ENCODE results near the gene SPTLC1.
"Not testable (repeated sequence)": the region's sequence is repeated elsewhere in the genome, so short reads cannot be mapped to it uniquely, and the experiment has no call there.

Gene SPTLC1

DNA sequence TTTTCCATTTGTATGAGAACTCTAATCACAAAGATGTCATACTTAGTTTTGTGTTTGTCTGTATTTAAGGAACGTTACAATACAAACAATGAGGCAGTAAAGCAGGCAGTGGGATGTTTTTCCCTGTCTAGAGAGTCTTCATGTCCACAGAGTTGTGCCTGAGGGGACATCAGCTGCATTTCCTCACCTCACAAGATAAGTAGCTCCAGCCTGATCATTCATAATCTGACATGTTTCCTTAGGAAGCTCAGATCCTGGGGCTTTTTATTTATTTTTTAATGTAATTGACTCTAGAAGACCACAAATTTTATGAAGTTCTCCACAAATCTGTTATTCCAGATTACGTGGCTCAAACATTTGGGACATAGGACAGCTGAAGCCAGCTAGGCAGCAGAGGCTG lies 78.5 kb downstream of the SPTLC1 start:
- Histone ChIP-seq H3K27me3 (ENCODE audit: control insufficient read depth, insufficient read depth, low read length) (no peaks in the 10 kb centered on the region), H3K4me3 (ENCODE audit: low read depth, low read length) (no peak overlapping the region), H3K9me3 (ENCODE audit: control insufficient read depth, insufficient read depth, low read length) (no peaks in the 10 kb centered on the region), H3K36me3 (ENCODE audit: control insufficient read depth, insufficient read depth, low read length) (peaks cover 31% of the 10 kb centered on the region), H3K4me1 (ENCODE audit: control insufficient read depth, insufficient read depth, low read length) (no peaks in the 10 kb centered on the region), H3K9ac (ENCODE audit: low read depth, low read length) (no peak overlapping the region)

DNA sequence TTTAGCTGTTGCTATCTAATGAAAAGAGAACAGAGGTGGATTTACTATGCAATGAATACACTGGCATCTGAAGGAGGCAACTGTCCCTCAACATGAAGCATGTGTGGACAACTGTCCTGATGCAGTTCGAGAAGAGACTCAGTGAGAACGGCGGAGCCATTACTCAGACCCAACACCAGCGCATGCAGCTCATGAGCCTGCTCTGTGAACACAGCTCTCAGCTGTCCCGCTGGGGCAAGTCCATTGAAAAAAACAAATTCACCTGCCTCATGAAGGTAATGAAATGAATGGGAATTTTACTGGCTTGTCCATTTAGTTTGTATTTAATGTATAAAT lies 78.8 kb downstream of the SPTLC1 start:
- H3K36me3 ChIP-seq (ENCODE audit: control insufficient read depth, insufficient read depth, low read length) = peaks cover 31% of the 10 kb centered on the region
- no peaks in the 10 kb centered on the region for H3K27me3 ChIP-seq (ENCODE audit: control insufficient read depth, insufficient read depth, low read length)
- no peak overlapping the region for H3K4me3 ChIP-seq (ENCODE audit: low read depth, low read length)
- no peaks in the 10 kb centered on the region for H3K4me1 ChIP-seq (ENCODE audit: control insufficient read depth, insufficient read depth, low read length)
- no peak overlapping the region for H3K9ac ChIP-seq (ENCODE audit: low read depth, low read length)
- no peaks in the 10 kb centered on the region for H3K9me3 ChIP-seq (ENCODE audit: control insufficient read depth, insufficient read depth, low read length)

DNA sequence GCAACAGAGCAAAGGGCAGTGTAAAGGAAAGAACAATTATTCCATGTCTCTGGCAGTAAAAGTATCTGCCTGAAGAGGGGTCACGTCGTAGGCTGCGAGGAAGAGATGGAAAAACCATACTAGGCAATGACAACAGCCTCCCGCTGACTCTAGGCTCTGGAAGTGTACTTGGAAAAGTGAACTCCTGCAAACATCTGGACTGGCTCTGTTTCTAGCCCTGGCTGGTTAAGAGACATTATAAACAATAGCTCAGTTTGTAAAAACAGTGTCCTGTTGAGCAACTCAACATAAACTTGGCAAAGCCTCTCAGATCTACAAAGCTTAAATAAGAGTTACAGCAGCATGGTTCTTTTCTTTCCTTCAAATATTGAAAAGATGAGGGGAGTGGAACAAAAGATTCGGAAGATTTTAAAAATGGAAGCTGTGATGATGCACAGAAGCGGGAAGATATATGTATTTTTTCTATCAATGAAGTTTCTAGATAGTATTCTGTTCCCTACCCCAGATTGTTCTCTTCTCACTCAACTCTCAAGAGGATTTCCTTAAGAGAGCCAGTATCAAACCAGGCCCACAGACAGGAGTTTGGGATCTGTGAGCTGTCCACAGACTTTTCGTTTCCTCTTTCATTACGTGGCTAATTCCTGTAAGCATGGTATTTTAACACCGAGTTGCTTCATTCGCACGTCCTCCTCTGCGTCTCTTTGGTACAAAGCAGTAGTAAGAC lies 79.4 kb downstream of the SPTLC1 start:
- H3K9me3 ChIP-seq (ENCODE audit: control insufficient read depth, insufficient read depth, low read length) = no peaks in the 10 kb centered on the region
- H3K36me3 ChIP-seq (ENCODE audit: control insufficient read depth, insufficient read depth, low read length) = peaks cover 31% of the 10 kb centered on the region
- no peaks in the 10 kb centered on the region for H3K4me1 ChIP-seq (ENCODE audit: control insufficient read depth, insufficient read depth, low read length)
- H3K27me3 ChIP-seq (ENCODE audit: control insufficient read depth, insufficient read depth, low read length) = no peaks in the 10 kb centered on the region
- H3K9ac ChIP-seq (ENCODE audit: low read depth, low read length) = no peak overlapping the region
- H3K4me3 ChIP-seq (ENCODE audit: low read depth, low read length) = no peak overlapping the region

DNA sequence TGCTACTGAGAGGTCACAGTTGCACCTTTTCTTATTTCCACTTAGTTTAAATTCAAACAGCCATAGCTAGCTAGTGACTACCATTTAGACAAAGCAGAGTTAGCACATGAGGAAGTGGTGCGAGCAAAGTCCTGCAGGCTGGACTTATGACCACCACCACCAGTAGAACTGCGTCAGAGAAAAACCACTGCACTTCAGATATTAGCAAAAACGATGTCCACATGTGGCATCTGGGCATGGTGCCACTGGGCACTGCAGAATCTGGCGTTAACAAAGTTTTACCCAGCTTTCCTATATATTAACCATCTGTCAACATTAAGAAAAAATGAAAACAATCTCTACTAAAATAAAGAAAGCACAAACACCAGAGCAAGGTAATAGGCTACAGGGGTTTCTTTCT lies 80.1 kb downstream of the SPTLC1 start:
- H3K4me1 ChIP-seq (ENCODE audit: control insufficient read depth, insufficient read depth, low read length) = no peaks in the 10 kb centered on the region
- H3K27me3 ChIP-seq (ENCODE audit: control insufficient read depth, insufficient read depth, low read length) = no peaks in the 10 kb centered on the region
- no peaks in the 10 kb centered on the region for H3K9me3 ChIP-seq (ENCODE audit: control insufficient read depth, insufficient read depth, low read length)
- no peak overlapping the region for H3K4me3 ChIP-seq (ENCODE audit: low read depth, low read length)
- no peak overlapping the region for H3K9ac ChIP-seq (ENCODE audit: low read depth, low read length)
- peaks cover 31% of the 10 kb centered on the region for H3K36me3 ChIP-seq (ENCODE audit: control insufficient read depth, insufficient read depth, low read length)

DNA sequence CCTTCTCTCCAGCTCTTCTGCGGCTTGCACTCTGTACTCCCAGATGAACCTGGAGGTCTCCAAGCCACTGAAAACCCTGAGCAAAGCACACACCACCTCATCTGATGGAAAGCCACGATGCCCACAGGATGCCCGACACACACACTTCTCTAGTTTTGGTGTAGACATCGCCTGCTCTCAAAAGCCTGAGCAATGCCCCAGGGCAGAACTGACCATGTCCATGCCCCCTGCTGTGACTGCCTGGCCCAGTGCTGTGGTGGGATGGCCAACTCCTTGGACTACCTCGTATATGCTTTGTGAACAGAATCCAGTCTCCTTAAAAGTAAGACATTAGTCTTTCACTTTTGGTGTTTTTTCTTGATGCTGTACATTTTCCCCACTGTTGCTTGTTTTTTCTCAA lies 81.2 kb downstream of the SPTLC1 start:
- H3K27me3 ChIP-seq (ENCODE audit: control insufficient read depth, insufficient read depth, low read length) = no peaks in the 10 kb centered on the region
- H3K9ac ChIP-seq (ENCODE audit: low read depth, low read length) = no peak overlapping the region
- peaks cover 31% of the 10 kb centered on the region for H3K36me3 ChIP-seq (ENCODE audit: control insufficient read depth, insufficient read depth, low read length)

DNA sequence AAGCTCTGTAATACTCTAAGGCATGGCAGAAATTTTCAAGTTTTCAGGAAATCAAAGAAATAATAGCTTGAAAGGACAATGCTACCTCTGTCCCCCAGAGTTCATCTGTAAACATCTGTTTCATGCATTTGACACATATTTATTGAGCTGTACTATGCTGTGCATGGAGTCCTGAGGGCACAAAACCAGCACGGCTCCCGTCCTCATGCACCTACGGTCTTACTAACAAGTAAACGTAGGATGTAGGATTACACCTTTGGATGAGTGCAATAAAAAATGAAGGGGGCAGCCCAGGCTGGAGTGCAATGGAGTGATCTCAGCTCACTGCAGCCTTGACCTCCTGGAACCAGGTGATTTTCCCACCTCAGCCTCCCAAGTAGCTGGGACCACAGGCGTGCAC lies 81.9 kb downstream of the SPTLC1 start:
- peaks cover 31% of the 10 kb centered on the region for H3K36me3 ChIP-seq (ENCODE audit: control insufficient read depth, insufficient read depth, low read length)
- H3K9me3 ChIP-seq (ENCODE audit: control insufficient read depth, insufficient read depth, low read length) = no peaks in the 10 kb centered on the region
- no peak overlapping the region for H3K9ac ChIP-seq (ENCODE audit: low read depth, low read length)
- no peak overlapping the region for H3K4me3 ChIP-seq (ENCODE audit: low read depth, low read length)
- no peaks in the 10 kb centered on the region for H3K27me3 ChIP-seq (ENCODE audit: control insufficient read depth, insufficient read depth, low read length)
- H3K4me1 ChIP-seq (ENCODE audit: control insufficient read depth, insufficient read depth, low read length) = no peaks in the 10 kb centered on the region

More for the DNA sequence above, 81.2 kb downstream of the SPTLC1 start:
- no peaks in the 10 kb centered on the region for H3K4me1 ChIP-seq (ENCODE audit: control insufficient read depth, insufficient read depth, low read length)
- no peaks in the 10 kb centered on the region for H3K9me3 ChIP-seq (ENCODE audit: control insufficient read depth, insufficient read depth, low read length)
- H3K4me3 ChIP-seq (ENCODE audit: low read depth, low read length) = no peak overlapping the region

DNA sequence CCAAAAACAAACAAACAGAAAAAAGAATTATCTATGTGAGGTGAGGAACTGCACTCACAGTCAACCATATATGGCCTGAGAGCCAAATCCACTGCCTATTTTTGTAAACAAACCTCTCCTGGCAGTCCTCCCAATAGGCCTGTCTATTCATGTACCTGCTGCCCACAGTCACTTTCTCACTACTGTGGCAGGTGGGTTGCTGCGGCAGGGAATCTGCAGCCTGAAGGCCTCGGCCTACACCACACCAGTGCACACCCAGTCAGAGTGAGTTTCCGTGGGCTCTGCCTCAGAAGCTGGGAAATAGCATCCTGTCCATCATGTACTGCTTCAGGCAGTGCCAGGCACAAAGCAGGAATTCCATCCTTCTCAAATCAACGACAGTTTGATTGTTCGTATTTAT lies 82.3 kb downstream of the SPTLC1 start:
- Histone ChIP-seq H3K9ac (ENCODE audit: low read depth, low read length) (no peak overlapping the region), H3K4me1 (ENCODE audit: control insufficient read depth, insufficient read depth, low read length) (no peaks in the 10 kb centered on the region), H3K4me3 (ENCODE audit: low read depth, low read length) (no peak overlapping the region), H3K9me3 (ENCODE audit: control insufficient read depth, insufficient read depth, low read length) (no peaks in the 10 kb centered on the region), H3K36me3 (ENCODE audit: control insufficient read depth, insufficient read depth, low read length) (peaks cover 28% of the 10 kb centered on the region), H3K27me3 (ENCODE audit: control insufficient read depth, insufficient read depth, low read length) (no peaks in the 10 kb centered on the region)

DNA sequence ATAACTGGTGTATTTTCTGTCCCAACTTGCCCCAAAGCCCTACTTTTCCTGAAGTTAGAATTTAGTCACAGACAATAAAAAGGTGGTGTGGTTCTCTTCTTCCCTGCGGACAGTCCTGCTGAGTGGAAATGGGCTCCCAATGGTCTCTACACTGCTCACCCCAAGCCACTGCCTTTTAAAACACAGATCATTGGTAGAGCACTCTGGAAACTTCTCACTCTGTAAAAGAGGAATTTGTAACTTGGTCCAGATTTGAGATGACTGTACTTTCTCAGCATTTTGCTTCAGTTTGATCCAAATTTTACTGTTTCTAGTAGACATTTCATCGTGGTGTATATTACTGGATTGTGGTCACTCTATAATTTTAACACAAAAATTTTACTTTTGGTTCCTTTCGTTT lies 84.8 kb downstream of the SPTLC1 start:
- Histone ChIP-seq H3K9me3 (ENCODE audit: control insufficient read depth, insufficient read depth, low read length) (no peaks in the 10 kb centered on the region), H3K9ac (ENCODE audit: low read depth, low read length) (no peak overlapping the region), H3K27me3 (ENCODE audit: control insufficient read depth, insufficient read depth, low read length) (no peaks in the 10 kb centered on the region), H3K4me1 (ENCODE audit: control insufficient read depth, insufficient read depth, low read length) (no peaks in the 10 kb centered on the region), H3K4me3 (ENCODE audit: low read depth, low read length) (no peak overlapping the region), H3K36me3 (ENCODE audit: control insufficient read depth, insufficient read depth, low read length) (peaks cover 19% of the 10 kb centered on the region)

DNA sequence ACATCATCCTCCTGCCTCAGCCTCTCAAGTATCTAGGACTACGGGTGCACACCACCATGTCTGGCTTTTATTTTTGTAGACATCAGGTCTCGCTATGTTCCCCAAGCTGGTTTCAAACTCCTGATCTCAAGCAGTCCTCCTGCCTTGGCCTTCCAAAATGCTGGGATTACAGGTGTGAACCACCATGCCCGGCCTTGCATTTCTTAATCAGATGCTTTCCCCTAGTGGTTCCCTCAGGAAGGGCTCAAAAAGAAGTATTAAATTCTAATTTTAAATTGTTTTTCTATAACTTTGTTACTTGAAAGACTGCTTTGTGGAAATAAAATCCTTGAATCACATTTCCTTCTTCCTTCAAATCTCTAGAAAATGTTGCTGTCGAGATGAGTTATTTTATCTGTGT lies 85.7 kb downstream of the SPTLC1 start:
- Histone ChIP-seq H3K4me1 (ENCODE audit: control insufficient read depth, insufficient read depth, low read length) (no peaks in the 10 kb centered on the region), H3K36me3 (ENCODE audit: control insufficient read depth, insufficient read depth, low read length) (peaks cover 12% of the 10 kb centered on the region), H3K9me3 (ENCODE audit: control insufficient read depth, insufficient read depth, low read length) (no peaks in the 10 kb centered on the region), H3K4me3 (ENCODE audit: low read depth, low read length) (no peak overlapping the region), H3K27me3 (ENCODE audit: control insufficient read depth, insufficient read depth, low read length) (no peaks in the 10 kb centered on the region), H3K9ac (ENCODE audit: low read depth, low read length) (no peak overlapping the region)

DNA sequence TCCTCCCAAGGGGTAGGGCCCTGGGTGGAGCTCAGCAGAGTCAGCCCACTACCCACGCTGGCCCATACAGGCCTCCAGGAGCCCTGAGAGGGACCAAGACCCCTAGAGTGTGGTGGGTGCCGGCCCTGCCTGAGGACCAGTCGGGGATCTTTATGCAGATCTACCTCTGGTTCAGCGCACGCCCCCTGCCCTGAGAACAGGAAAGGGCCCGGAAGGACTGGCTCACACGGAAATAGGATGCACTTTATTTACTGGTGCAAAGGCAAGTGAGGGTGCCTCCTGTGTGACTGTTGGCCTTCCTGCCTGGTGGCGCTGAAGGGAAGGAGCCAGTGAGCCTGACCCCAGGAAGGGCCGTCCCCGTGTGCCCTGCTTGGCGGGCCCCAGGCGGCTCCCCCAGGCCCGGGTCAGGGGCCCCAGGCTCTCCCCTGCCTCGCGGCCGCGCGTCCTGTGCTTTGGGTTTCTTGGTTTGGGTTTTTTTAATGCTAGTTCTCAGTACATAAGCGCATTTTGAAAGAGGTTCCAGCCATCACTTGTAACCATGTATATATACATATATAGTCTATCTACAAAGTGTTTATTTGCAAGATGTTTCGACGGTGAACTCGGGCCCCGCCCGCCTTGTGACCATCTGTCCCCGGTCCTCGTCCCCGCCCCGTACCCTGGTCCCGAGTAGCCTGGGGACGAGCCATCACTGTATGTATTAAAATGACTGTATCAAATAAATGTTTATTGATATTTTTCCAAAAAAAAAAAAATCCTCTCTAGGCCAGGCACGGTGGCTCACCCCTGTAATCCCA lies 88.8 kb downstream of the SPTLC1 start:
- no peaks in the 10 kb centered on the region for H3K36me3 ChIP-seq (ENCODE audit: control insufficient read depth, insufficient read depth, low read length)
- no peak overlapping the region for H3K9ac ChIP-seq (ENCODE audit: low read depth, low read length)
- no peak overlapping the region for H3K4me3 ChIP-seq (ENCODE audit: low read depth, low read length)
- H3K4me1 ChIP-seq (ENCODE audit: control insufficient read depth, insufficient read depth, low read length) = no peaks in the 10 kb centered on the region
- no peaks in the 10 kb centered on the region for H3K9me3 ChIP-seq (ENCODE audit: control insufficient read depth, insufficient read depth, low read length)
- H3K27me3 ChIP-seq (ENCODE audit: control insufficient read depth, insufficient read depth, low read length) = no peaks in the 10 kb centered on the region

DNA sequence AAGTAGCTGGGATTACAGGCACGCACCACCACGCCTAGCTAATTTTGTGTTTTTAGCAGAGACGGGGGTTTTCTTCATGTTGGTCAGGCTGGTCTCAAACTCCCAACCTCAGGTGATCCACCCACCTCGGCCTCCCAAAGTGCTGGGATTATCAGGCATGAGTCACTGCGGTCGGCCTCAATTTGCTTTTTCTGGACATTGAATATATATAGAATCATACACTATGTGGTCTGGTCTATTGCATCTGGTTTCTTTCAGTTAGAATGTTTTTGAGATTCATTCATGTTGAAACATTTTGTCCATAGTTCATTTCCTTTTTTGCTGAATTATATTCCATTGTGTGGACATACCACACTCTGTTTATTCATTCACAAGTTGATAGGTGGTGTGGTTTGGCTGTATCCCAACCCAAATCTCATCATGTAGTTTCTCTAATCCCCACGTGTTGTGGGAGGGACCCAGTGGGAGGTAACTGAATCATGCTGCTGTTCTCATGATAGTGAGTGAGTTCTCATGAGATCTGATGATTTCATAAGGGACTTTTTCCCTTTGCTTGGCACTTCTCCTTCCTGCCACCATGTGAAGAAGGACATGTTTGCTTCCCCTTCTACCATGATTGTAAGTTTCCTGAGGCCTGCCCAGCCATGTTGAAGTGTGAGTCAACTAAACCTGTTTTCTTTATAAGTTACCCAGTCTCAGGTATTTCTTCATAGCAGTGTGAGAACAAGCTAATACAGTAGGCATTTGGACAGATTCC lies 93.2 kb downstream of the SPTLC1 start:
- H3K4me1 ChIP-seq (ENCODE audit: control insufficient read depth, insufficient read depth, low read length); H3K4me3 ChIP-seq (ENCODE audit: low read depth, low read length); H3K36me3 ChIP-seq (ENCODE audit: control insufficient read depth, insufficient read depth, low read length); H3K9me3 ChIP-seq (ENCODE audit: control insufficient read depth, insufficient read depth, low read length); H3K9ac ChIP-seq (ENCODE audit: low read depth, low read length); H3K27me3 ChIP-seq (ENCODE audit: control insufficient read depth, insufficient read depth, low read length): not testable (repeated sequence)

DNA sequence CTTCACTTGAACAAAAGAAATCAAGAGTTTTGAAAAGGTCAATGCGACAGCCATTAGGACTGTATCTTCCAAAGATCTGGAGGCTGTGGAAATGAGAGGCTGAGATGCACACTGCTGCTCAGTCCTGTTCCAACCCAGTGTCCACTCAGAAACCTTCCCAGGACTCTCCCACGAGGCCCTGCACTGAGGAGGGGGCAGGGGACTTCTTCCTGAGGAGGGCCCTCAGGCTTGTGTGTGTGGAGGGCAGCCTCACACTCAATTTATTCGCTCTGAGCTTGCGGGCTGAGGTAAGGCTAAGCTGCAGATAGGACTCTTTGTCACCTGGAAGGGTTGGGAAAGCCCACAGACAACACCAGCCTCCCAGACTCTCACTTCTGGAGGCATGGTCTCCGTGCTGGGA lies 95.6 kb downstream of the SPTLC1 start:
- no peaks in the 10 kb centered on the region for H3K36me3 ChIP-seq (ENCODE audit: control insufficient read depth, insufficient read depth, low read length)
- no peaks in the 10 kb centered on the region for H3K4me1 ChIP-seq (ENCODE audit: control insufficient read depth, insufficient read depth, low read length)

More for the DNA sequence above, 95.6 kb downstream of the SPTLC1 start:
- Histone ChIP-seq H3K4me3 (ENCODE audit: low read depth, low read length) (no peak overlapping the region), H3K27me3 (ENCODE audit: control insufficient read depth, insufficient read depth, low read length) (no peaks in the 10 kb centered on the region), H3K9ac (ENCODE audit: low read depth, low read length) (no peak overlapping the region), H3K9me3 (ENCODE audit: control insufficient read depth, insufficient read depth, low read length) (no peaks in the 10 kb centered on the region)
